Cardiac septum (tissue), 1 donor: ENCODE results near the gene TRIM17. TPM values are rescaled to one million over a fixed set of nuclear protein-coding genes. Genes with fewer than 3 reads are reported as not detected.

Experiments
- DNase-seq: peaks from one replicate; pipeline ENCODE4 v3.0.0-alpha.2; 2020; ENCODE audit warnings: low spot score
- intact Hi-C: fragments of 100-400 bp; cut with DNase I; formaldehyde crosslinking; loops from one replicate; pipeline ENCODE4 v1.14.0; 2022
- total RNA-seq: library from RNA; stranded (reverse); fragmentation: NEBNext Ultra II Directional; extraction: Animal tissue kit (Norgen Biotek cat#: 25700); gene quantifications from one replicate; pipeline ENCODE4 v1.2.1, GENCODE V29; 2021
- donor health status: DM: no; HTN: no; CAD: no.

The TRIM17 gene
- total RNA-seq, 1 donor from 2014 or later: 0.46 TPM

DNA sequence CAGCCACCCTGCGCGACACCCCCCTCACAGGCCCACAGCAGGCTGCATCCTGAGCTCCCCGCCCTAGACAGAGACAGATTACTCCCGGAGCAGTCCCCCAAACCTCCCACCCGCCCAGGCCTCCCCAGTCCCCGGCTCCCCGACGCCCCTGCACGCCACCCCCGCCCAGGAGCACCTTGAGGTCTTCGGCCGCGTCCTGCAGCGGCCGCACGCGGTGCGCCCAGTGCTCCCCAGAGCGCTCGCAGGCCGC, 10.8 kb downstream of the TRIM17 start:
- DNase-seq: no peak
- intact Hi-C loops: loop anchor here (5.0 kb wide), 2 partner anchors 51 to 269 kb away; a partner anchor contains a TSS

GRCh38 chr1:228405200-228405978, 11.3 kb downstream of the TRIM17 start:
- peak; percentile 74 for DNase-seq
- intact Hi-C loops: loop anchor here (5.0 kb wide), 2 partner anchors 52 to 268 kb away; a partner anchor contains a TSS

DNA sequence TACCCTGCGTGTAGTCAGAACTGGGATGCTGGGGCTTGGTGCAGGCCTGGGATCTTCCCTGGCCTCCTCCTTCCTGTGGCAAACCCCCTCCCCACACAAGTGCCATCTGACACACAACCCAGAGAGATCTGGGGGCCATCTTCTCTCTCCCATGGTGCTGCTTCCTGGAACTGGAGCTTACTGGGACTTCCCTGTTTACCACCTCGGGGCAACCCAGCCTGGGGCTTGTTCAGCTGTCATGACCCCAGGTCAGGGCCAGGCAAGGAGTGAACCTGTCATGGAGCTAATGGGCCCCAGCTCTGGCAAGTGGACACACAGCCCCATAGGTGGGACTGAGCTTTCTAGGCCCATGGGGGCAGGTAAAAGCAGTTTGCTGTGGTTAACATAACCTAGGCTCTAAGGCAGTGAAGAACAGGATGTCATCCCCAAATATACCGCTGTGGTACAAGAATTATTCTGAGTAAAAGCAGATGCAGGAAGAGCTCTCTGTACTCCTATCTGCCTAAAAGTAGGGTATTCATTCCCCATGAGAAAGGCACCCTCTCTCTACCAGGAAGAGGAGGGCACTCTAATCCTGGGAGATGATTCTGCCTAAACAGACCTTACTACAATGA, 12.4 kb downstream of the TRIM17 start:
- intact Hi-C loops: no loop called here
- peak; percentile 57 for DNase-seq

- DNase-seq: peak; percentile 51
- intact Hi-C loops: no loop called here
Measured at GRCh38 chr1:228403231-228403631, 13.4 kb downstream of the TRIM17 start.

DNA sequence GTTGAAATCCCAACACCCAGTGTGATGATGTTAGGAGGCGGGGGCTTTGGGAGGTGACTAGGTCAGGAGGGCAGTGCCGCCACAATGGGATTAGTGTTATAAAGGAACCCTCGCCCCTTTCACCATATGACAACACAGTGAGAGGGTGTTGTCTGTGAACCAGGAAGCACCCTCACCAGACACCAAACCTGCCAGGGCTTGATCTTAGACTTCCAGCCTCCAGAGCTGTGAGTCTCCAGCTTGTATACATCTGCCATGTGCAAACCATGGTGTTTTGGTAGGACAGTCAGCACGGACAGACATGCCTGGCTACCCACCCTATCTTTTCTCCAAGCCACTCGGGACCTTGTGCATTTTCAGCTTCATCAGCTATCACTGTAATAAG, 14.0 kb downstream of the TRIM17 start:
- intact Hi-C loops: no loop called here

DNA sequence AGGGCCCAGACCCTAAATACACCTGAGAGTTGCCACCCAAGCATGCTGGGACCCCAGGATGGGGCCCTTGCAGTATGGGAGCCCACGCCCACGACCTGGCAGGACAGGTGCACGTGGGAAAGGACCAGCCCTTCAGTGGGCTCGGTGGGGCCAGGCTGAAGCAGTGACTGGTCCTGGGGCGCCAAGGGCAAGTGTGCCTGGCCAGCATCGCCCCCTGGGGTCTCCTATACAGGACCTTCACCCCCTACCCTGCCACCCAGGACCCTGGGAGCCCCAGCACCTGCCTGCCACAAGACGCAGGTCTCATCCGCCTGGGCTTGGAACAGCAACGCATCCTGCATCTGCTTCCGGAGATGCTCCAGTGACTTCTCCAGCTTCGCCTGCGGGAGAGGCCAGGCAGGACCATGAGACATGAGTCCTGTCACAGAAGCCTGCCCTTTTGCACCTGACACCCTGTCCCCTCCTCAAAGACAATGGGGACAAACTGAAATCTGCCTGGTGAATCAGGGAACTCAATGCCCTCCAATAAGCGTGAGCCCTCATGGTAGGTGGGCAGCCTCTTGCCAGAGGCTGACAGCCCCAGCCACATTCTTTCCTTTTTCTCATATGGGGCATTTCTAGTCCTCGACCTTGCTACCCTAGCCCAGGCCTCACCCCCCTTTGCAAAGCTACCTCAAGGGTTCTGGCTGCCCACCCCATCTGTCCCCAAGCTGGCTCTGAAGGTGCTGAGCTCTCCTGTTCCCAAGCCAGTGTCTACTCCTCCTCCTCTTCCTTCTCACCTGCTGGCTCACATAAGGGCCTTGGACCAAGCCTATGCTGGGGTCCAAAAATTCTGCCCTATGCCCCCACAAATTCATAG, 14.7 kb downstream of the TRIM17 start:
- peak; percentile 35 for DNase-seq
- intact Hi-C loops: no loop called here

More for the DNA sequence above, 14.0 kb downstream of the TRIM17 start:
- DNase-seq: peak; percentile 49

DNA sequence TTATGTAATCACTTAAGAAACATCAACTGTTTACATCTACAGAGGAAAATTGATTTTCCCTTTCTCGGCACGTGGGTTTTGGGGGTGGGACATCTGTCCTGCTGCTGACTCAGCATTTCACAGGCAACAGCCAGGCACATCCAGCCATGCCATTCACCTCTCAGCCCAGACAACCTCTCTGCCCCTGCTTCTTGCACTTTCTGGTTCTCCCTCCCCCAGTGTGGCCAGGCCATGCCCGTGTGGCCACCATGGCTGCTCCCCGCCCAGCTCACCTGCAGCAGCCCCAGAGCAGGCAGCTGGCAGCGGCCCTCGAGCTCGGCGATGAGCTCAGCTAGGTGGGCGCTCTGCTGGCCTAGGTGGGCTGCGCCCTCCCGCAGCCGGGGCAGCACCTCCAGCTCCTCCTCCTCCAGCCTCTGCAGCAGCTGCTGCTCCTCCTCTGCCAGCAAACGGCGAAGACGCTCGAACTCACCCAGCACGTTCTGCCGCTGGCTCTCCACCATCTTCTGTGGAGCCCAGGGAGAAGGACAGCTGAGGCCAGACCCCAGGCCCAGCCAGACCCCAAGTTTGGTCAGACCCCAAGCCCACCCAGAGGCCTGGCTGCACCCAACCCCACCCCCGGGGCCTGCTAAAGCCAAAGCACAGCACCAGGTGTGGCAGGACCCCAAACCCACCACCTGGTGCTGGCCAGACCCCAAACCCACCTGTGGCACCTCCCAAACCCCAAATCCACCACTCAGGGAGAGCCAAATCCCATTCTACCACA, 15.8 kb downstream of the TRIM17 start:
- intact Hi-C loops: no loop called here
- peak; percentile 63 for DNase-seq

- peak; percentile 66 for DNase-seq
- intact Hi-C loops: no loop called here
Measured at GRCh38 chr1:228400237-228400651, 16.4 kb downstream of the TRIM17 start.

GRCh38 chr1:228399531-228400236, 17.0 kb downstream of the TRIM17 start:
- intact Hi-C loops: no loop called here
- peak; percentile 35 for DNase-seq

DNA sequence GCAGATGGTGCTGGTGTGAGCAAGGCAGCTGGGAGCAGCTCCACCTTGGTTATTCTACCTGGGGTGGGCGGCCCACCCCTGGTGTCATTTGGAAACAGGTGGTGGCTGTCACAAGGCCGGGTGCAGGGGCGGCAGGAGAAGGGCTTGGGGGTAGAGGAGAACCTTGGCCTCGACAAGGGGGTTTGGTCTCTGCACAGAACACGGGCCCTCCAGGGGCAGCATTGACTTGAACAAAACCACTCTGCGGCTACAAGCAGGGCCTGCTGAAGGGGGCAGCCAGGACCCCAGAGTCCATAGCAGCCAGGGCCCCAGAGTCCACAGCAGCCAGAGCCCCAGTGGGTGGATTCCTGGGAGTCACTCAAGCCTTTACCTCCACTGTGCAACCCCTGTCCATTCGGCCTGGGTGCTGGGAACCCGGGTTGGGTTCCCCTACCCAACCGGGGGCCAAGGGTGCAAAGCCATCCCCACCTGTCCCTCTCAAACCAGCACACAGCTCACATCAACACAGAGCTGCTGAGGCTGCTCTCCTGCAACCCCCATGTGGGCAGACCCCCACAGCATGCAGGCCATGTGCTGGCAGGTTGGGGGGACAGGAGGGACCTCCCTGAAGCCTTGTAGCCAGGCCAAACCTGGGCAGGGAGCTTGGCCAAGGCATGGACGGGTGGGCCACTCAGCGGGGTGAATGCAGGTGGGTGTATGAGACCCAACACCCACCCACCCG, 17.8 kb downstream of the TRIM17 start:
- peak; percentile 53 for DNase-seq
- intact Hi-C loops: no loop called here

DNA sequence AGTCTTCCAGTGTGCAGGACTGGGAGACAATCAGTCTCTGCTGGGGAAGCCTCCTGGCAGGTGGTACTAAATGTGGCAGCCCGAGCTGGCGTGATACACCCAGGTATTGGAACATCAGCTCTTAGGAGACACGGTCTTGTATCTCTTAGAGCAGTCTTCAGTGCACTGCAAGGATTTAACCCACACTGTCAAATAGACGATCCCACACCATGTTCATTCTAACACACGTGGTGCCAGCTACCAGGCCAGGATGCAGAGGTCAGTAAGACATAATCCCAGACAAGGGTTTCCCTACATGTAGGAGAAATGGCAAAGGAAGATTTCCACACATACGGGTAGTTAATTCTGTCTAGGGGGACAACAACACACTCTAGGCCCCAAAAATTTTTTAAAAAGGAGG, 18.7 kb downstream of the TRIM17 start:
- DNase-seq: peak; percentile 67
- intact Hi-C loops: no loop called here

DNA sequence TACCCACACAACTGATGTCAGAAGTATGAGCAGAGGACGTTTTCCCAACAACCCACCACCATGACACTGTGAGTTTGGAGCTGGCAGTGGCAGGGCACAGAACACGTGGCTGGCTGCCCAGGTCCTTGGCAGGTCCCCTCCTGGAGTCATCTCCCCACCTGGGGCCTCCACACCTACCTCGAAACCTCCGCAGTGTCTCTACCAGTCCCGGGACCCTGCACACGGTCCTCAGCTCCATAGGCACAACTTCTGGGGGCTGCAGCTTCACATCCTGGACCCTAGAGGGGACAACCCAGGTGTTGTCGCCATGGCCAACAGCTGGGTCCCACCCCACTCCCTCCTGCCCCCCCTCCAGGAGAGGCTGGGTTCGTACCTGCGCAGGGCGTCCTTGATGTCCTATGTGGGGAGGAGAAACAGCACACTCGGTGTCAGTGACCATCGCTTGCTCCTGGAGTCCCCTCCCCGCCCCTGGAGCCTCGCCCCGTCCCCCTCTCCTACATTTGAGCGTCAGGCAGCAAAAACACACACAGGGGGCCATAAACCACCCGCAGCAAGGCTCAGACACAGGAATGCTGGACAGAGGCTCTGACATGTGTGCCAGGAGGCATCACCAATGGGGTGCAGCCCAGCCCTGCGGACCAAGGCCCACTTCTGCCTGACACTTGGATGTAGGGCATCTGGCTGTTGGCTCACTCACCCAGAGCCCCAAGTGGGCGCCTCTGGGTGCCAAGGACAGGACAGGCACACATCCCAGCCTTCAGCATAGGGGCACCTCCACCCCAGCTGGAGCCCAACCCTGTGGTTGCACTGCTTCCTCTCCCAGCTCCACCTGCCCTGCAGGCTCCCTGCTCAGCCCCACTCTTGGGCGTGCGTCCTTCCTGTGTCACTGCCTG, 19.6 kb downstream of the TRIM17 start:
- intact Hi-C loops: no loop called here
- DNase-seq: peak; percentile 67

- peak; percentile 65 for DNase-seq
- intact Hi-C loops: loop anchor here (5.0 kb wide), 1 partner anchor 47 kb away; no protein-coding TSS in a partner anchor
Measured at GRCh38 chr1:228394571-228395394, 21.9 kb downstream of the TRIM17 start.

GRCh38 chr1:228393811-228394570, 22.7 kb downstream of the TRIM17 start:
- intact Hi-C loops: loop anchor here (5.0 kb wide), 1 partner anchor 47 kb away; no protein-coding TSS in a partner anchor
- no peak for DNase-seq

DNA sequence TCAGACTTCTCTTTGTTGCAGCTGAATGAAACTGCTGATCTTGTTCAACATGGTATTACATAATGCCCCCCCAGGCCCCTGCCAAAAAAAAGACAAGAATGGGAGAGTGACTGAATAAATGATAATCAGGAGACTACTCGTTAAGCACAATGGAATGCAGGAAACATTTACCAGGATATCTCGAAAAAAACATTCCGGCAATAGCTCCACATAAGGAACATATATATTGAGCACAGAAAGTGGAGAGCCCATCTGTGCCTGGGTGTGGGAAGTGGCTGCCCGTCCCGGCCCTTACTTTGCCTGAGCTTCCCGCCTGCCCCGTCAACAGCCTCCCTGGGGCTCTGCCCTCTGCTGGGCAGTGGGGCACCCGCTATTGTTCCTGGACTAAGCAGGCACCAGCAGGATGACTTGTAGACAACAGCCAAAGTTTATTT, 23.4 kb downstream of the TRIM17 start:
- intact Hi-C loops: loop anchor here (5.0 kb wide), 1 partner anchor 46 kb away; no protein-coding TSS in a partner anchor
- DNase-seq: no peak
